HG02678 (cell line): Measurements from ENCODE around the gene IGFBP1.

ENCODE experiments used
- ATAC-seq: cut with Tn5 transposase; IDR thresholded peaks from one replicate; pipeline ENCODE4 v1.9.1; 2021; ENCODE audit warnings: mild to moderate bottlenecking, moderate library complexity; ENCODE audit not compliant: unreplicated experiment

Gene IGFBP1

DNA sequence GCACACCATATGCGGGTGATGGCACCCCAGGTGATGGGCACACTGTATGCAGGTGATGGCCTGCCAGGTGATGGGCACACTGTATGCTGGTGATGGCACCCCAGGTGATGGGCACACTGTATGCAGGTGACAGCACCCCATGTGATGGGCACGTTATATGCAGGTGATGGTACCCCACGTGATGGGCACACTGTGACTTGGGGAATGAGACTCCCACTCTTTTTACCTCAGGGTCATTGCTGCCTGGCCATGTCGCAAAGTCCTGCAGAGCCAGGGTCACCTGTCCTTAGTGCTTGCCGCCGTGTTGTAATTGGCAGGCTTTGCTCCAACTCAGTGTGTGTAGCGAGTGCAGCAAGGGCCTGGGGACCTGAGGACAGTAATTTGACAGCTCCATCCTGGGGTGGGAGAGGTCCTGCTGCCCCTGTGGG, 7.8 kb upstream of the IGFBP1 start:
- ATAC-seq = no peak

- no peak for ATAC-seq
Measured at GRCh38 chr7:45881280-45881758, 7.0 kb upstream of the IGFBP1 start.

DNA sequence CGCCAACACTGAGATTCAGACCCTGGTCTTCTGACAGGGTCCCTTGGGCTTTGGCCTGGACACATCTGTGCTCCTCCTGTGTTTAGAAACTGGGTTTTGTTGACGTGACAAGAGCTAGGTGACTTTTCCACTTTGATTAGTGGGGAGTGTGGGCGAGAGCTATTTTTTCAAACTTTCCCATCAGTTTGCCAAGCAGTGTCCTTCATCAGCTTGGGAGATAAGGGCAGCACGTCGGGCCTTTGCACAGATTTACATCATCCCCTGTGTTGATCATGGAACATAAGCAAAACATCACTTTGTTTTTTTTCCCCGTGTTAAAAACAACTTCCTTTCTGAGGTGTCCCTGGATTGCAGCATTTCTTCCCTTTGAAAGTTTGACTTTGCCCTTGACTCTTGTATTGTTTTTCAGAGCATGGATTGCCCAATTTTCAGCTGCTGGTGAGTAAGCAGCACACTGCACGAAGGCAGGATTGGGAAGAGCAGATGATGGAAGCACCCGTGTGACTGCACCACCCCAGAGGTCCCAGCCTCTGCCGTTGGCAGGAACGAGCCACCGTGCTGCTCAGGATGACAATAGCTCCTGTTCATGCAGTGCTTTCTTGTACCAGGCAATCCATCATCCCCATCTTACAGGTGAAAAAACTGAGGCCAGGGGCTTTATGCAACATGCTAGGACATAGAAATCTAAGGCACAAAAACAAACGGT, 6.4 kb upstream of the IGFBP1 start:
- ATAC-seq = no peak

DNA sequence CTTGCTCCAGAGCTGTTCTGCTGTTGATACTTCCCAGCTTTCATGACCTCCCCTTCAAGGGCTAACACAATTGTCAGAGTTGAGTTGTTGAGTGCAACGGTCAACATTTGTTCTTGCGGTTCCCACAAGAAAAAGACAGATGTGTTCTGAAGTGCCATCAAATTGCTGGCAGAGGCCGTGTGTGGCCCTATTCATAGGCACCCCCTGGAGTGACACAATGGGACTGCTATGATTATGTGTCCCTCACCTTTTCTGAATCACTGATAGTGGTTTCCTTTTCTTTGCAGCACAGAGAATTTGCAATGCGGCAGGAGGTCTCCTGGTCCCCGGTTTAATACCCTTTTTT, 5.8 kb upstream of the IGFBP1 start:
- ATAC-seq = no peak

DNA sequence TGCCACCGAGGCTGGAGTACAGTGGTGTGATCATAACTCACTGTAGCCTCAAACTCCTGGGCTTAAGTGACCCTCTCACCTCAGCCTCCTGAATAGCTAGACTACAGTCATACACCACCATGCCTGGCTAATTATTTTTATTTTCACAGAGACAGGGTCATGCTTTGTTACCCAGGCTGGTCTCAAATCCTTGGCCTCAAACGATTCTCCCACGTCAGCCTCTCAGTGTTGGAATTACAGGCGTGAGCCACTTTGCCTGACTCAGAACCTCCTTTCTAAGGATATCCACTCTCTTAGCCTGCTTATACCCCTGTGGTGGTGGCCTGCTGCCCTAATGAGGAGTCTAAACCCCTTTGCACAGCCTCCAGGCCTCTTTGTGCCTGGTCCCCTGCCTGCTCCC, 4.2 kb upstream of the IGFBP1 start:
- ATAC-seq = no peak

DNA sequence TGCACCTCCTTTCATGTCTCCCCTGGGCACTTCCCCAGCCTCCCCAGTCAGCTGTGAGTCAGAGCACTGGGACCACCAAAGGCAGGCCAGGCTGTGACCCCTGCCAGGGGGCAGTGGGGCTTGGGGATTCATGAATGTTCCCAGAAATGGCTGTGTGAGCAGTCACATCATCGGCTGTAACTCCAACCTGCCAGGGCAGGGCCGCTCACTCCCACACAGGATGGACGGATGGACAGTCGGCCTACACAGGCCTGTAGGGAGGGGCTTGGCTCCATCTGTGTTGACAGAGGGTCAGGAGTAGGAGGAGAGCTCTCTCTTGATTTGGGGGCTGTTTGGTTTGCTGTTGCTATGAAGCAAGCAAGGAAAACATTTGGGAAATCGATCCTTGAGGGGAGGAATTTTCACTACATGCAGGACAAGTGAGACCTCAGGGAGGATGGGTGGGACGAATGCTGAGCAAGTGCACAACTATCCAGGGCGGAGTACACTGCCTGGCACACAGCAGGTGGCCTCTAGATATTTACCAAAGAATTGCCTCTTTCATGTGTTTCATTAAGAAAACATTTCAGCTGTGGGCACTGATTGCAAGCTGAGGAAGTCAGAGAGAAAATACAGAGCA, 2.9 kb upstream of the IGFBP1 start:
- ATAC-seq = no peak

DNA sequence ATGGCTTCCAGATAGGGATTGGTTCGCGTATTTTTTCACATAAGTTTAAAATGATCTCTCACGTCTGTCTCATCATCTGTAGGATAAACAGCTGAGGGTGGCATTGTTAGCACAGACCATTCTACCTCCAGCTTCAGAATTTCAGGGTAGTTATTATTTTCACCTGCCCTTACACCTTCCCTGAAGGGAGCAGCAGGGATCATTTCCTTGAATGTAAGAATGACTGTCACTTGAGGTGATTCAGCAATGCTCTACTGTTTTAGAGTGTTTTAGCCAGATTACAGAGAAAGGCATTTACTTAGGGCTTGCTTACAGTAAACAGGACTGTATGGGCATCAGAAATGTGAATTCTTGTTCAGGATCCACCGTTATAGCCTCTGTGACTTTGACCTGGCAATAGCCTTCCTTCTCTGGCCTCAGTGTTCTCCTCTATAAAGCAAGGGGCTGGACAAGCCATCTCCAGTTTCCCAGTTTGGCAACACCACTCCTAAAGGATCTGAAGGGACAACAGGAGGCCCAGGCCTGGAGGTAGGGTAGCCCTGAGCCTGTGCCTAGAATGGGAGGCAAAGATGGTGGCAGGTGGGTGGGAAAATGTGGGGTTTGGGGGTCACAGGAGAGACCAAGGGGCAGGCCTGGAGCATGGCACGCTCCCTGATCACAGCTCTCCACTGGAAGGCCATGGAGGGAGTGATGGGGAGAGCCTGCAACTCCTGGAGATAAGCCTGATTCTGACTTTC, 1.2 kb upstream of the IGFBP1 start:
- no peak for ATAC-seq

DNA sequence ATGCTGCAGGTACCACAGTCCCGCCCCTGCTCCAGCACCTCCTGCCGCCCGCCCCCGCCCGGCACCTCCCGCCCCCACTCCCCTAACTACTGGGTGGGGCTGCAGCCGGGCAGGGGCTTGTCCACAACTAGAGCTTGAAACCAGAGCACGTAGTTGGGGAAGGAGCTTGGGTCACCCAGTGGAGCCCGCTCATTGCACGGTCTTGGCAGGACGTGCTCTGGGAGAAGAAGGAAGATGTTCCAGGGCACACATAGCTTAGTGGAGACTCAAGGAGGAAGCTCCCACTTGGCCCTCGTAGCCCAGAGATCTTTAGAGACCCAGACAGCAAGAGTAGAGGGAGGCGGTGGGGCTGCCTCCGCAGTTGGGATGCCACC, 692 bp downstream of the IGFBP1 start:
- ATAC-seq = no peak

GRCh38 chr7:45889367-45890067, 1.2 kb downstream of the IGFBP1 start:
- ATAC-seq = no peak

DNA sequence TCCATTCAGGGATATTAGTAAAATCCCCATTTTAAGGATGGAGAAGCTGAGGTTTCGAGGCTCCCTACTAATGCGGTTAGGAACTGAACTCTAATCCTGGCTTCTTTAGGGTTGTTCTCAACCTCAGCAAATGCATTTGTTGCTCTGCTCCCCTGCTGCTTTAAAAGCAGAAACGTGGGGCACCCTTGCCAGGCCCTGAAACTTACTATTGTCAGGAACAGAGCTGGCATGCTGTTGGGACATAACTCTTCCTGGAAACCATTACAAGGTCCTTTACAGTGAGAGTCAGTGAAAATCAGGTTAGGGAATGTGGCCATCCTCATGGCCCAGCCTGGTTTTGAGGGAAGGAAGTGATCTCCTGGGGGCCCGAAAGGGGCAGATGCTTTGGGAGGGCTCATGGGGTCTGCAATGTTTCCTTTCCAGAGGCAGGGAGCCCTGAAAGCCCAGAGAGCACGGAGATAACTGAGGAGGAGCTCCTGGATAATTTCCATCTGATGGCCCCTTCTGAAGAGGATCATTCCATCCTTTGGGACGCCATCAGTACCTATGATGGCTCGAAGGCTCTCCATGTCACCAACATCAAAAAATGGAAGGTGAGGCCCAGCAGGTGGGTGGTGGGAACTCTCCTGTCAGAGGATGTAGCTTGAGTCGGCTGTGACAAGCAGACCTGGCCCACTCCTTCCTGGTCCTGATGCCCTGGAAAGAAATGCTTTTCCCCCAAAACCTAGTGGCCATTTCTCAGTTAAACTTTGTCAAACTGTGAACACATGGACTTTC, 2.0 kb downstream of the IGFBP1 start:
- no peak for ATAC-seq

- ATAC-seq = no peak
Measured at GRCh38 chr7:45890902-45891461, 2.7 kb downstream of the IGFBP1 start.

DNA sequence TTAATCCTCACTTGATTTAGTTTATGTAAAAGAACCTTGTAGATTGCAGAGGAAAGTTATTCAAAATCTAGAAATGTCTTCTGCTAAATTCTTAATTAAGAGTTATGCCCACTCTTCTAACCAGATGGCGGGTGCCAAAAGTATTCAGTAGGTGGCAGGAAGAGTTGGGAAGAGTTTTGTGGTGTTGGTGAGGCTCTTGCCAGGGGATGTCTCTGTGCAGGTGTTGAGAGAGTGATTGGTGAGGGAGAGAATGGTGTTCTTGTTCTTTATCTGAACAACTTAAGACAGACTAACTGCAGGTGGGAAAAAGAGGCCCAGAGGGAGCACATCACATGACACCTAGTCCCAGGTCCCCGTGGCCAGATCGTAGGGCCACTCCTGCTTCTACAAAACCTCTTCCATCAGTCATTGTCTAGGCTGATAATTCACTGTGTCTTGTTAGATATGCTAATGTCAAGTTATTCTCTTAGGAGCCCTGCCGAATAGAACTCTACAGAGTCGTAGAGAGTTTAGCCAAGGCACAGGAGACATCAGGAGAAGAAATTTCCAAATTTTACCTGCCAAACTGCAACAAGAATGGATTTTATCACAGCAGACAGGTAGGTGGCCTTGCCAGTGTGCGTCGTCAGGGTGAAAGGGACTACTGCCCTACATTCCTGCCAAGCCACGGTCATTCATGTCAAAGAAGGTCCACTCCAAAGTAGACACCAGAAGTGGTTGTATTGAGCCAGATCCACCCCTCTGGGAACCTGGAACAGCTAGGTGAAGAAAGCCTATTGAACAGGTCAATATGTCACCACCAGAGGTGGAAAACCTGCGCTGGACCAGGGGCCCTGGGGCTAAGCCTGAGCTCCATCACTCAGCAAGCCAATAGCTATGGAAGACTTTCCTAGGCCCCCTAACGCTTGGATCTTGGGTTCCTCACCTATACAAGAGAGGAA, 3.4 kb downstream of the IGFBP1 start:
- no peak for ATAC-seq

GRCh38 chr7:45892407-45893035, 4.2 kb downstream of the IGFBP1 start:
- no peak for ATAC-seq

DNA sequence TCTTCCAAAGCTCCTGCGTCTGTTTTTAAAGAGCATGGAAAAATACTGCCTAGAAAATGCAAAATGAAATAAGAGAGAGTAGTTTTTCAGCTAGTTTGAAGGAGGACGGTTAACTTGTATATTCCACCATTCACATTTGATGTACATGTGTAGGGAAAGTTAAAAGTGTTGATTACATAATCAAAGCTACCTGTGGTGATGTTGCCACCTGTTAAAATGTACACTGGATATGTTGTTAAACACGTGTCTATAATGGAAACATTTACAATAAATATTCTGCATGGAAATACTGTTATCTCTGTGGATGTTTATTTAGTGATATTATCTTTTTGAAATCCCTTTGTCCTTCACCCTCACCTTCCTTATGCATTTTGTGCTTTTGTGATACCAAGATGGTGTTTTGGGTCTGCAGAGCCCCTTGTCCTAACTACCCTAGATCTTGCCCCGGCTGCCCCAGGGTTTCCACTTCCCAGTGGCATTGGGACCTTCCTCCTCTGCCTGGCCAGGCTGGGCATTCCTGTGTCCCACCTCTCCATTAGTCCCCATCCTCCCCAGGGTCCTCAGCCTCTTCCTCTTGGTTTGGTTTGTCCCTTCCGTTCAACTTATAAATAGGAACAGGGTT, 5.2 kb downstream of the IGFBP1 start:
- ATAC-seq = no peak

DNA sequence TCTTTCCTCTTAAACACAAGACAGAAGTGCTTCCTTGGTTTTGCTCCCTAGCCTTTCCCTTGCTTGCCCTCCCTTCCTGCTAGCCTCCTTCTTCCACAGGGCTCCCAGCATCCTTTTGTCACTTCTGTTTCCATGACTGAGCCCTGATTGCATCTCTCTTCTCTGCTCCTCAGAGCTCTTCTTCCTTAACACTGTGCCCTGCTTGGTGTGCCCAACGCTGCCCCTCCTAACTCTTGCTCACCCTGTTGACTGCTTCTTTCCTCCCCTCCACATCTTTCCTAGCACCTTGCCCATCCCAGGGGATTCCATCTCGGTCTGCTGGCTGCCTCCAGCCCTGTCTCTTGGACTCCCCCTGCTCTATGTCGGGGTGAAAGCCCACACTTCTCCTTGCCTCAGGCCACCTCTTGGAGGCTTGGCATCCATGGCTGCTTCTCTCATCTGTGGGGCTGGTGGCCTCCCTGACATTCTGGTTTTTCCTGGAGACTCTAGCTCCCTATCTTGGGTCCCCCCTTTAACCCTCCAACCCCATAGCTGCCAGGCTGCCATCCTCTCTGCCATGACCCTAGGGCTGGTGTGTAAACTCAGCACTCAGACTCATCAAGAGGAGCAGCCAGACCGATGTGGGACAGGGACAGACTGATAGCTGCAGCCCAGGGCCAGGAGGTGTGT, 5.8 kb downstream of the IGFBP1 start:
- ATAC-seq = no peak

DNA sequence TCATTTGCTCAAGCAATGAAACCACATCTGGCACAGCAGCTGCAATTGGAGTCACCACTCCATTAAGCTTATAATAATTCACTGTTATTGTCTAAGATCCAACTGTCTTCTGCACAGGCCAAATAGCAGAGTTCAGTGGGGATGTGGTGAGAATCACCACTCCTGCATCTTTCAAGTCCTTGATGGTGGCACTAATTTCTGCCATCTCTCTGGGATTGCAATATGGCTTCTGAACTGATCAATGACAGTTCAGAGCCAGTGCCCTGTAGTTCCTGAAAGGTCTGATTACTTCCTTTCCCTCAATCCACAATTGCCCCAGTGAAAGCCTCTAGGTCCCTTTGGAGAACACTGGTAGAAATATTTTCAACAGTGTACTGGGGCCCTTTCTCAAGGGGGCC, 6.4 kb downstream of the IGFBP1 start:
- no peak for ATAC-seq

- ATAC-seq = no peak
Measured at GRCh38 chr7:45897042-45897690, 8.9 kb downstream of the IGFBP1 start.
